Activated CD4-positive, alpha-beta memory T cell treated with anti-CD3 and anti-CD28 coated beads for 36 hours (primary cell): Measurements from ENCODE around the gene S100A14. TPM values are rescaled to one million over a fixed set of nuclear protein-coding genes. Genes with fewer than 3 reads are reported as not detected.

Experiments used
- CTCF ChIA-PET: fragments of 350-600 bp; sonication (Branson Sonifier 250); formaldehyde crosslinking; loops from one replicate; lab custom pipeline; 2021; ENCODE audit warnings: antibody characterized with exemption, inconsistent platforms; lab: Charles Lee
- POLR2A ChIA-PET: fragments of 350-600 bp; sonication (Branson Sonifier 250); formaldehyde crosslinking; loops from one replicate; lab custom pipeline; 2021; ENCODE audit warnings: antibody characterized with exemption; lab: Charles Lee
- DNase-seq: peaks from one replicate; pipeline ENCODE4 v3.0.0-alpha.2; 2020
- H3K27ac Mint-ChIP-seq: one replicate; pipeline ENCODE4 v1.8.0; 2021; ENCODE audit warnings: mixed read lengths
- H3K27me3 Mint-ChIP-seq: one replicate; pipeline ENCODE4 v1.8.0; 2021; ENCODE audit warnings: mixed read lengths
- H3K36me3 Mint-ChIP-seq: one replicate; pipeline ENCODE4 v1.8.0; 2021; ENCODE audit warnings: mixed read lengths
- H3K4me1 Mint-ChIP-seq: one replicate; pipeline ENCODE4 v1.8.0; 2021; ENCODE audit warnings: low read depth, mixed read lengths
- H3K4me3 Mint-ChIP-seq: one replicate; pipeline ENCODE4 v1.8.0; 2021; ENCODE audit warnings: mild to moderate bottlenecking, mixed read lengths
- H3K9me3 Mint-ChIP-seq: one replicate; pipeline ENCODE4 v1.8.0; 2021; ENCODE audit warnings: mixed read lengths
- intact Hi-C: fragments of 100-400 bp; cut with micrococcal nuclease; formaldehyde crosslinking; loops from one replicate; pipeline ENCODE4 v1.15.1; 2023
- total RNA-seq, 2 experiments: library from RNA; stranded (reverse); gene quantifications; one replicate each; pipeline ENCODE4 v1.2.3, GENCODE V29; 2021

The S100A14 gene
- total RNA-seq: under 1 TPM; 0.26 to 0.46 TPM

DNA sequence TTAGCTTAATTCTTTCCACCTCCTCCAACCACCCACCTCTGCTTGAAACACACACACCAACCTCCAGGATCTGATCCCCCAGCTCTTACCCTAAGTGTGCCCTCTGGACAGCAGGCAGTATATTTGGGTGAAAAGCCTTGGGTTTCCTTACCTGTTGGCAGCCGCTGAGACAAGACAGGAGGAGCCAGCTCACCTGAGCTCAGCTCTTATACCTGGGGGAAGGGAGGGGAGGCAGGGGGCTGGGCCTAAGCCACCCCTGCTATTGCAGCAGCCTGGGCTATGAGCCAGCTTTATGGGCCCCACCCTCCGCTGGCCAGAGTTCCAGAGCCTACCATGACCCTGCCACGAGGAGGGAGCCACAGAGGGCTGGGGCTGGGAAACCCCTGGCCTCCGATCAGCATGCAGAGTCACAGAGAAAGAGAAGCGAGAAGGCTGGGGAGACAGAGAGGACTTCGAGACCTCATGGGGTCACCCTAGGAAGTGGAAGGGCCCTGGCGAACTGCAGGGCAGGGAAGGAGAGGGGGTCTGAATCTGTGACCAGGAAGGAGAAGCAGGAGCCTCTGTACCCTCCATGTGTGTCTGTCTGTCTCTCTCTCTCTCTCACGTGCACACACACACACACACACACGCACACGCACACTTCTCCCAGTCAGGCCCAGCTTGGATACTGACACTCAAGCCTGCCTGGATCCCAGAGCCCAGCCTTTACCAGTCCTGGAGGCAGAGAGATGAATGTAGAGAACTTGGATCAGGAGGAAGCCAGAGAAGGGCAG is at the start of gene S100A14:
Gene S100A14 (minus strand): TSS at position 182 of the 773 bp plus-strand sequence. CDS start 467 bp downstream, outside the sequence.
- Mint-ChIP-seq H3K4me3 (no peak within 1 kb of the TSS), H3K27me3 (no peaks in the 10 kb centered on the region), H3K36me3 (no peaks in the 10 kb centered on the region), H3K9me3 (no peaks in the 10 kb centered on the region), H3K4me1 (no peaks in the 10 kb centered on the region), H3K27ac (no peak within 1 kb of the TSS)
- ChIA-PET CTCF (interaction anchor here (1.2 to 4.2 kb wide), 8 partner anchors 44 to 122 kb away, joined by 3 to 39 read pairs (median 12); no protein-coding TSS in a partner anchor), POLR2A (interaction anchor here (1.4 to 1.7 kb wide), 2 partner anchors 18 to 44 kb away, joined by 6 read pairs; partner anchors contain the start of gene CHTOP)
- intact Hi-C loops: no loop called here
- no peak for DNase-seq

- intact Hi-C loops: no loop called here
- Mint-ChIP-seq H3K27ac (peak overlapping the region; percentile 7), H3K4me3 (no peak overlapping the region), H3K9me3 (no peaks in the 10 kb centered on the region), H3K27me3 (no peaks in the 10 kb centered on the region), H3K4me1 (peaks cover 25% of the 10 kb centered on the region), H3K36me3 (peaks cover 63% of the 10 kb centered on the region)
- DNase-seq: peak; percentile 22
- POLR2A ChIA-PET: no interaction called here
- CTCF ChIA-PET: no interaction called here
Measured at GRCh38 chr1:153663211-153663610, 47.1 kb upstream of the S100A14 start.

DNA sequence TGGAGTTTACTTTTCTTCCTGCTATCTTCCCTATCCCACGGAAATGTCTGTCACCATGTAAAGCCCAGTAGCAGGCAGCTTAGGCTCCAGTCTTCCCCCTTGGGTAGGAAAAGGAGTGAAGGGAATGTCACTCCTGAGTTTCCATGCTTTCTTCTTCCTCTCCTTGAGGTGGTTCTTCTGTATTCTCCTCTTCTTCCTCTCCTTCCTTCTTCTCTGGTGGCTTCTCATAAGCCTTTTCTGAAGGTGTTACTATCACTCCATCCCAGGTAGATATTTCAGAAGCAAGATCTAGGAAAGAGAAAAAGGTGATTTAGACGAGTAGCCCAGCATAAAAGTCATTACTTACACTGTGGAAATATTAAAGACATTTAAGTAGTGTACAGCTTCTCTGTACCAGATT is 46.1 kb upstream of the S100A14 start:
- Mint-ChIP-seq H3K27ac (no peak overlapping the region), H3K27me3 (no peaks in the 10 kb centered on the region), H3K36me3 (peaks cover 53% of the 10 kb centered on the region), H3K9me3 (no peaks in the 10 kb centered on the region), H3K4me3 (no peak overlapping the region), H3K4me1 (peaks cover 17% of the 10 kb centered on the region)
- intact Hi-C loops: no loop called here
- ChIA-PET CTCF (interaction anchor here (0.7 to 1.4 kb wide), 2 partner anchors 9 to 90 kb away, joined by 3 to 5 read pairs; no protein-coding TSS in a partner anchor), POLR2A (interaction anchor here (1.0 to 1.5 kb wide), 2 partner anchors 15 to 127 kb away, joined by 3 read pairs; partner anchors contain the start of gene S100A6)
- no peak for DNase-seq

DNA sequence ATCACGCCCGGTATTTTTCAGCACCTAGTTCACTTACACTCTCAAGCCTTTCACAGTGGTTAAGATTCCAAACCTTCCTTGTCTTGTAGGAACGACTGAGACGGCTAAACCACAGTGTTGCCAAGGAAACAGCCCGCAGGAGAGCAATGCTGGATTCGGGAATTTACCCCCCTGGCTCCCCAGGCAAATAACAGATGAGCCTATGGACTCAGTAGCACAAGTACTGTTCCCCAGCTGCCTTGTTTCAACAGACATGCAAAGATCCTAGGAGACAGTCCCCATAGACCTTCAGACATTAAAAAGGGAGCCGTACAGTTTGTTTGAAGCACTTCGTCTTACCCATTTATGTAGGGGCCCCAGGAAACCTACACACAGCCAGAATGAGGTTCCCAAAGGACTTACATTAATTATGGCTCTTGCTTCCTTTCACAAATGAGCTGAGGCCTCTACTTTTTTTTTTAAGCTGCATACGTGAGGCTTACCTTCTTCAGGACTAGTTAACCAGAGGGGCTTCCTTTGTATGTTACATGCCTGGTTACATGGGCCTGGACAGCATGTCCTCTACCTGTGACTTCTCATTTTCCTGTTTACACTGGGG is 45.1 kb upstream of the S100A14 start:
- Mint-ChIP-seq H3K9me3 (no peaks in the 10 kb centered on the region), H3K36me3 (peaks cover 50% of the 10 kb centered on the region), H3K4me3 (no peak overlapping the region), H3K4me1 (peaks cover 17% of the 10 kb centered on the region), H3K27ac (no peak overlapping the region), H3K27me3 (no peaks in the 10 kb centered on the region)
- CTCF ChIA-PET: no interaction called here
- intact Hi-C loops: no loop called here
- POLR2A ChIA-PET: interaction anchor here (0.7 to 1.5 kb wide), 3 partner anchors 14 to 126 kb away, joined by 3 read pairs; partner anchors contain the start of gene S100A6
- DNase-seq: no peak

GRCh38 chr1:153659656-153660055 is 43.5 kb upstream of the S100A14 start:
- H3K27me3 Mint-ChIP-seq: no peaks in the 10 kb centered on the region
- CTCF ChIA-PET: interaction anchor here (1.0 to 1.7 kb wide), 6 partner anchors 13 to 149 kb away, joined by 3 to 6 read pairs (median 4); partner anchors contain the start of gene CHTOP
- H3K36me3 Mint-ChIP-seq: peaks cover 35% of the 10 kb centered on the region
- POLR2A ChIA-PET: interaction anchor here (0.6 to 2.6 kb wide), 5 partner anchors 11 to 331 kb away, joined by 4 to 12 read pairs (median 7); partner anchors contain the start of genes CHTOP, ILF2 and RPS27
- H3K27ac Mint-ChIP-seq: peak overlapping the region; percentile 82
- no peak for DNase-seq
- intact Hi-C loops: loop anchor here (5.0 to 10.0 kb wide), 2 partner anchors 92 to 1345 kb away; partner anchors contain the start of genes S100A2 and ZBTB7B
- peak overlapping the region; percentile 93 for H3K4me3 Mint-ChIP-seq
- no peaks in the 10 kb centered on the region for H3K9me3 Mint-ChIP-seq
- H3K4me1 Mint-ChIP-seq: peaks cover 17% of the 10 kb centered on the region

GRCh38 chr1:153659175-153659534 is 43.0 kb upstream of the S100A14 start:
- peak overlapping the region; percentile 82 for H3K27ac Mint-ChIP-seq
- H3K4me1 Mint-ChIP-seq: peaks cover 17% of the 10 kb centered on the region
- ChIA-PET CTCF (interaction anchor here (0.6 to 1.7 kb wide), 7 partner anchors 13 to 149 kb away, joined by 3 to 6 read pairs (median 3); partner anchors contain the start of gene CHTOP), POLR2A (interaction anchor here (1.3 to 2.6 kb wide), 6 partner anchors 9 to 331 kb away, joined by 4 to 16 read pairs (median 9); partner anchors contain the start of genes CHTOP, ILF2 and RPS27)
- peaks cover 31% of the 10 kb centered on the region for H3K36me3 Mint-ChIP-seq
- no peaks in the 10 kb centered on the region for H3K27me3 Mint-ChIP-seq
- no peaks in the 10 kb centered on the region for H3K9me3 Mint-ChIP-seq
- intact Hi-C loops: loop anchor here (5.0 to 10.0 kb wide), 2 partner anchors 92 to 1346 kb away; partner anchors contain the start of genes S100A2 and ZBTB7B
- H3K4me3 Mint-ChIP-seq: peak overlapping the region; percentile 93
- DNase-seq: no peak

DNA sequence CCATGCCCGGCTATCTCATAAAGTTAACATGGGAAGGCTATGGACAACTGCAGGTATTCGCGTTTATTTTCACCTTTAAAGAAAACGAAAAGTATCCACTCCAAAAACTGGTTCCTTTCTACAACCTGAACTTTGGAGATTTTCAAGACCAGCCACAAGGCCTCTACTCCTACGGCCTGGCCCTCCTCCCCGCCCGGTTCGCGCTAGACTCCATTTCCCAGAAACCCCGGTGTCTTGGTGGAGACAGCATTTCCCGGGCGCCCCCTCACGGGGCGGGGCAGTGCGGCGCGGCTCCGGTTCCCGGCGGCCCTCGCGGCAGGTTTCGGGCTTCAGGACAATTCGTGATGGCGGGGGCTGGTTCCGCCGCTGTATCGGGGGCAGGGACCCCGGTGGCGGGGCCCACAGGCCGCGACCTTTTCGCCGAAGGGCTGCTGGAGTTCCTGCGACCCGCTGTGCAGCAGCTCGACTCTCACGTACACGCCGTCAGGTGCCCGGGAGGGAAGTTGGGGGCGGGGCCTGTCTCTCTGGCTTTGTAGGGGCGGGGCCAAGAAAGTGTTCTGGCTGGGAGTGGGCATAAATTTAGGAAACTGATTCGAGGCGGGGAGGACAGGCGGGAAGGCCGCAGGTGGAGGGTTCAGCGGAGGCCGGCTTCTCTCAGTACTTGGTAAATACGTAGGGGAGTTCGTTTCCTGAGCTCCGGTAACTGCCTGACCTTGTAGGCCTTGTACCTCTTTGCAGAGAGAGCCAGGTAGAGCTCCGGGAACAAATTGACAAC is 42.5 kb upstream of the S100A14 start, which contains the start of gene SNAPIN:
Gene SNAPIN (plus strand): TSS at position 304 of the 775 bp plus-strand sequence. CDS start 41 bp downstream, at position 345.
- Mint-ChIP-seq H3K4me3 (peak within 1 kb of the TSS; percentile 93), H3K27ac (peak within 1 kb of the TSS; percentile 82), H3K27me3 (no peaks in the 10 kb centered on the region), H3K36me3 (peaks cover 27% of the 10 kb centered on the region), H3K9me3 (no peaks in the 10 kb centered on the region), H3K4me1 (peaks cover 17% of the 10 kb centered on the region)
- CTCF ChIA-PET: interaction anchor here (0.6 to 1.7 kb wide), 7 partner anchors 14 to 148 kb away, joined by 3 to 6 read pairs (median 3); partner anchors contain the start of gene CHTOP
- POLR2A ChIA-PET: interaction anchor here (1.3 to 2.6 kb wide), 6 partner anchors 9 to 332 kb away, joined by 4 to 16 read pairs (median 9); partner anchors contain the start of genes CHTOP, ILF2 and RPS27
- intact Hi-C loops: loop anchor here (1.0 to 10.0 kb wide), 4 partner anchors 13 to 1346 kb away; partner anchors contain the start of genes CHTOP, S100A2 and ZBTB7B
- DNase-seq: peak; percentile 95

GRCh38 chr1:153655333-153655732 is 39.2 kb upstream of the S100A14 start:
- Mint-ChIP-seq H3K4me3 (no peak overlapping the region), H3K36me3 (peaks cover 1% of the 10 kb centered on the region), H3K27me3 (no peaks in the 10 kb centered on the region), H3K4me1 (peaks cover 15% of the 10 kb centered on the region), H3K9me3 (no peaks in the 10 kb centered on the region), H3K27ac (no peak overlapping the region)
- no peak for DNase-seq
- POLR2A ChIA-PET: no interaction called here
- intact Hi-C loops: loop anchor here (5.0 to 10.0 kb wide), 2 partner anchors 88 to 1349 kb away; partner anchors contain the start of genes S100A2 and ZBTB7B
- CTCF ChIA-PET: interaction anchor here (1.3 kb wide), 1 partner anchor 145 kb away, joined by 4 read pairs; no protein-coding TSS in a partner anchor

GRCh38 chr1:153652805-153653500 is 36.8 kb upstream of the S100A14 start:
- H3K4me3 Mint-ChIP-seq: no peak overlapping the region
- CTCF ChIA-PET: interaction anchor here (1.4 to 2.1 kb wide), 2 partner anchors 121 to 143 kb away, joined by 4 to 7 read pairs; no protein-coding TSS in a partner anchor

DNA sequence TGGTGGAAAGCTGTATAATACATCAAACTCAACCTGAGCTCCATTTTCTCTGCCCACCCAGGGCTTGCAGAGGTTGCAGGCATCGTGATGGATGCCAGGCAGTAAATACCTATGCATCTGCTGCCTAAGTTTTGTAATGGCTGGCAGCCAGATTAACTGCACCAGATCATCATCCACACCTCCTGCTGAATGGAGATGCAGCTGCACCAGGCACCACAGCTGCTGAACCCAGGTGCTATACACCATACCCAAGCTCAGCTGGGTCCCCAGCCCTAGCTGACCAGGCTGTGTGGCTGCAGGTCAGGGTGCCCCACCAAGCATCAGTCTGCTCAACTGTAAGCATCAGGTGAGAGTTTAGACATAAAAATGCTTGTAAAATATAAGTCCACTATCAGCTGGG is 35.6 kb upstream of the S100A14 start:
- no peaks in the 10 kb centered on the region for H3K27me3 Mint-ChIP-seq
- ChIA-PET POLR2A (interaction anchor here (0.7 to 2.4 kb wide), 4 partner anchors 13 to 76 kb away, joined by 3 to 6 read pairs (median 4); partner anchors contain the start of genes CHTOP and INTS3), CTCF (interaction anchor here (0.9 to 2.1 kb wide), 5 partner anchors 14 to 157 kb away, joined by 3 to 7 read pairs (median 4); no protein-coding TSS in a partner anchor)
- no peak for DNase-seq
- peaks cover 21% of the 10 kb centered on the region for H3K4me1 Mint-ChIP-seq
- H3K4me3 Mint-ChIP-seq: no peak overlapping the region
- H3K27ac Mint-ChIP-seq: no peak overlapping the region
- peaks cover 2% of the 10 kb centered on the region for H3K36me3 Mint-ChIP-seq
- H3K9me3 Mint-ChIP-seq: no peaks in the 10 kb centered on the region
- intact Hi-C loops: loop anchor here (10.0 kb wide), 1 partner anchor 1353 kb away; the partner anchor contains the start of gene ZBTB7B

More at GRCh38 chr1:153652805-153653500, 36.8 kb upstream of the S100A14 start:
- no peaks in the 10 kb centered on the region for H3K9me3 Mint-ChIP-seq
- H3K36me3 Mint-ChIP-seq: no peaks in the 10 kb centered on the region
- no peaks in the 10 kb centered on the region for H3K27me3 Mint-ChIP-seq
- no peak for DNase-seq
- POLR2A ChIA-PET: interaction anchor here (2.4 kb wide), 1 partner anchor 19 kb away, joined by 6 read pairs; the partner anchor contains the start of gene CHTOP
- no peak overlapping the region for H3K27ac Mint-ChIP-seq
- H3K4me1 Mint-ChIP-seq: peaks cover 16% of the 10 kb centered on the region
- intact Hi-C loops: loop anchor here (10.0 kb wide), 1 partner anchor 1352 kb away; the partner anchor contains the start of gene ZBTB7B
